AG10803 (cell line): Measurements from ENCODE around the gene SLC44A1.

ENCODE experiments used
- DNase-seq: peaks from one replicate; pipeline ENCODE4 v3.0.0; 2010; ENCODE audit warnings: low read depth
- H3K4me3 ChIP-seq: 2 replicates; pipeline ENCODE4 v1.5.1; 2011; ENCODE audit warnings: mild to moderate bottlenecking, low read length, control low read depth
- TF ChIP-seq, protein P1 (sequence below): conservative IDR thresholded peaks from 2 replicates; pipeline ENCODE4 v1.5.1; 2011; ENCODE audit warnings: mild to moderate bottlenecking, low read length, control low read depth, inconsistent platforms

SLC44A1 gene

DNA sequence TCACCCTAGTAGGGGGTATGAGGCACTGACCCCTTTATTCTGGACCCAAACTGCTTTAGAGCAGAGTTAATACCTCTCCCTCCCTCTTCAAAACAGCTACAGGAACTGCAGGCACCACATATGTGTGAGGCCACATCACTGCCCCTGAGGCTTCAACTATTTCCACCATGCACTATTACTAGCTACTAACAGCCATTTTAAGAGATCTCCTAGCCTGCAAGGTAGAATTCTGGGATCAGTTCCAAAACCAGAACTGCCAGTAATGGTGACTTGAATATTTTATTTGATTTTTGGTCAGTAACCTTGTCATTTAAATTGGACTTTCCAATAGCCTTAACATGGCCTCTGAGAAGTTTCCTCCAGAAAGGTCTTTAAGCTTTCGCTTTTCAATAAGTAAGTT lies 148.1 kb downstream of the SLC44A1 start:
- DNase-seq = no peak
- TF ChIP-seq, protein P1, sequence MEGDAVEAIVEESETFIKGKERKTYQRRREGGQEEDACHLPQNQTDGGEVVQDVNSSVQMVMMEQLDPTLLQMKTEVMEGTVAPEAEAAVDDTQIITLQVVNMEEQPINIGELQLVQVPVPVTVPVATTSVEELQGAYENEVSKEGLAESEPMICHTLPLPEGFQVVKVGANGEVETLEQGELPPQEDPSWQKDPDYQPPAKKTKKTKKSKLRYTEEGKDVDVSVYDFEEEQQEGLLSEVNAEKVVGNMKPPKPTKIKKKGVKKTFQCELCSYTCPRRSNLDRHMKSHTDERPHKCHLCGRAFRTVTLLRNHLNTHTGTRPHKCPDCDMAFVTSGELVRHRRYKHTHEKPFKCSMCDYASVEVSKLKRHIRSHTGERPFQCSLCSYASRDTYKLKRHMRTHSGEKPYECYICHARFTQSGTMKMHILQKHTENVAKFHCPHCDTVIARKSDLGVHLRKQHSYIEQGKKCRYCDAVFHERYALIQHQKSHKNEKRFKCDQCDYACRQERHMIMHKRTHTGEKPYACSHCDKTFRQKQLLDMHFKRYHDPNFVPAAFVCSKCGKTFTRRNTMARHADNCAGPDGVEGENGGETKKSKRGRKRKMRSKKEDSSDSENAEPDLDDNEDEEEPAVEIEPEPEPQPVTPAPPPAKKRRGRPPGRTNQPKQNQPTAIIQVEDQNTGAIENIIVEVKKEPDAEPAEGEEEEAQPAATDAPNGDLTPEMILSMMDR = no peak
- H3K4me3 ChIP-seq = no peak overlapping the region

DNA sequence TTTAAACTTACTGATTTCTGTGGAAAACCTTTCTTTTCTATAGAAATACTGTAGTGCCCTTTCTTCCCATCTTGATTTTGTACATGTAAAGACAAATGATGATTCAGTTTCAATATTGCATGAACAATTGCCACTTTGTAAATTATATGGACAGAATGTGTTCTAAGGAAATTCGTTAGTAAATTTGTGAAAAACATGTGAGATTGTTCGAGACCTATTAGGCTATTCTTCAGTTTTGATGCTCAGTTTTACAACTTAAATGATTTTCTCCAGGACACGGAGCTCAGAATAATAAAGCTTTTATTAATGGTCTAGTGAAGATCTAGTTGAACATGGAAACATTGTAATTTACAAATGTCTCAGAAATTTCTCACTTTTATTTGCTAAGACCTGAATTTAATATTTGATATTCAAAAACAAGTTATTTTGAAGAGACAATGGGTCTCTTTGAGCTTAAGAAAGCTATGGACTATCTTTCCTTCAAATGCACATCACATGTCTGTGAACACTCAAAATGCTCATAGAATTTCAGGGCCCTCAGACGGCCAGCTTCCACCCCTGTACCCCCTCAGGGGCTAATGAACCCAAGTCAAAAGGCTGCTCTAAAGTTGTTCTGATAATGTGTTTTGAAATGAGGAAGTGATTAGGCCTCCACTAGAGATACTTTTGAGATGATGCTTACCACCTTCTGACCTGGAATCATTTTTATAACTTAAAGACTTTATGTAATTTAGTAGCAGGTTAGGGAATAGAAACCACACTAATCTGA lies 149.3 kb downstream of the SLC44A1 start:
- H3K4me3 ChIP-seq = no peak overlapping the region
- TF ChIP-seq, protein P1 = no peak
- no peak for DNase-seq

DNA sequence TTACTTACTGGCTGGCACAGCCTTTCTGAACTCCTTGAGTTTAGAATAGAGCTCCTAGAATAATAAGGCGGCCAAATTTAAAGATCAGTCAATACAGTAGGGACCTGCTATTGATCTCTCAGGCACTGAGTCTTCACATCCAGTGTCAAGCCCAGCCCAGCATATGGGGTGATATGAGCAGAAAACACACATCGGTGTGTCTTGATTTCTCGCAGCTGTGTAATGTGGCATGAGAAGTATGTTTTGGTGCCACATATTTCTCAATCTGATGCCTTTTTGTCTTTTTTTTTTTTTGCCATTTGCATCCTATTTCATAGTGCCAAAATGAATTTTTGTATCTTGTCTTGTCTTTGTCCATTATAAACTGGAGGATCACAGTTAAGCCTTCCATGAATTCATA lies 152.0 kb downstream of the SLC44A1 start:
- TF ChIP-seq, protein P1 = no peak
- H3K4me3 ChIP-seq = no peak overlapping the region
- no peak for DNase-seq

DNA sequence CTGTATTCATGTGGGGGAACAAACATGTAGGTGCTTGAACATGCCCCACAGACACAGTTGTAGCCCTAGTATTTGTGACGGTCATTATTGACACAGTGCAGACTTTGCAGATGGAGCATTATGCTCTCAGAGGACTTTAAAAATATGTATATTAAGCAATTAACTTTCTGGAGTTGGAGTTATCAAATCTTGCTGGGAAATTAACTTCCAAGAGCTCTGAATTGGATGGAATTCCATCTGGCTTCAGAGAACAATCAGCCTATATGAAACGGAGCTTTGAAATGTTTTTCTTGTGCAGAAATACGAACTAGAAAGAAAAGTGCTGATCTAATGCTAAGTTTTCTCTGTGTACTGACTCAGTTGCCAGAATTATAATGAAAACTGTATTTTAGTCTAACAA lies 152.4 kb downstream of the SLC44A1 start:
- no peak for DNase-seq
- no peak overlapping the region for H3K4me3 ChIP-seq
- TF ChIP-seq, protein P1 = no peak

DNA sequence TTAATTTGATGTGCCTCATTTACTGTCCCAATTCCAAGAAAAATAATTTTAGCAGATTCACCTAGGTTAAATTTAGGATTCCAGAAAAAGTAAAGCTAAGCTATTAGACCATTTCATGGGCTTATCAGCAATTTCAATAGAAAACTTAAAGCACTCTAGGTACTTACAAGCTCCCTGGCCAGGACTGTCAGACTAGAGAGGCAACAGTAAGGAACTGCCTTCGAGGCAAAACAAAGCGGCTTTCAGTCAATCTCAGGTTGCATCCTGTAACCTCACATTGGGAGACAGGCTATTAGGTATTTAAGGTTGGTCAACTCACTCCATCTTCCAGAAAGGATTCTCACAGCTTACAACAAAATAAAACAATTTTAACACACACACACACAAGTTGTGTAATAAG lies 154.7 kb downstream of the SLC44A1 start:
- H3K4me3 ChIP-seq = no peak overlapping the region
- TF ChIP-seq, protein P1 = no peak
- no peak for DNase-seq

DNA sequence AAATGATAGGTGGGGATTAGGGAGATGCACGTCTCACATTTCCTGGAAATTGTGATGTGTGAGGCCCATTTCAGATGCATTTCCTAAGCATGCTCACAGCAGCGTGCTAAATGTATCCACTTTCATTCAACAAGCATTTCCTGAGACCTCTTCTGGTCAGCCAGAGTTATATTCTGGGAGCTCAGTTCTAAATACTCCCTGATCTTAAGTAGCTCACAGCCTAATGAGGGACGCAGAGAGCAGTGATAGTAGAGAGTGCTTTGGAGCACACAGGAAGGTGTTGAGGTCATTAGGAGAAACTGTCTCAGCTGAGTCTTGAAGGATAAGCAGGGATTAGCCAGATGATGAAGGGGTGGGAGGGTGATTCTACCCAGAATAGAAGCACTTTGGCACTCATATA lies 157.2 kb downstream of the SLC44A1 start:
- peak; percentile 48 for DNase-seq
- TF ChIP-seq, protein P1 = peak; percentile 34
- no peak overlapping the region for H3K4me3 ChIP-seq

DNA sequence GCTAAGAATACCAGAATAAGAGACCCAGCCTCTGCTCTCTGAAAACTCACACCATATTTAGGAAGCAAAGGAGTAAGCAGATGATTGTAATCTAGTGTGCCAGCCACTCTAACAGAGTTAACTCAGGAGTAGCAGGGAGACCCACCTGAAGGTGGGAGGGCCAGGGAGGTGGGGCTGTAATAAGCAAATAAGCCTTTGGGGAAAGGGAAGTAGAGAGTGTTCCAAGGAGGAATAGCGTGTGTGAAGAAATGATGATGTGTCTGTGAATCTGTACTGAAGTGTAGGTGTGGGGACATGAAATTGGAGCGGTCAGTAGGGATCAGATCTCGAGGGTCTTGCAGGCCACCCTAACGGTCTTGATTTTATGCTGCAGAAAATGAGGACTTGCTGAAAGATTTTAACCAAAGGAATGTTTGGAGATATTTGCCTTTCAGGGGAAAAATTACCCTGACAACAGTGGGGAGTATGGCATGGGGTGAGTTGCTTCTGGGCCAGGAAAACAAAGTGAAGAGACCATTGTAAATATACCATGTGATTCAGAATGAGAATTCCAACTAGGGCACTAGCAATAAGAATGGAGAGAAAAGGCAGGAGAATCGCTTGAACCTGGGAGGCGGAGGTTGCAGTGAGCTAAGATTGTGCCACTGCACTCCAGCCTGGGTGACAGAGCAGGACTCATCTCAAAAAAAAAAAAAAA lies 159.2 kb downstream of the SLC44A1 start:
- TF ChIP-seq, protein P1 = no peak
- H3K4me3 ChIP-seq = no peak overlapping the region
- no peak for DNase-seq
